HG03521 (cell line): ENCODE measurements around the gene SCAPER.
"Not testable (repeated sequence)": the region's sequence is repeated elsewhere in the genome, so short reads cannot be mapped to it uniquely, and the experiment has no call there.

Experiments used
- ATAC-seq: cut with Tn5 transposase; IDR thresholded peaks from one replicate; pipeline ENCODE4 v1.9.1; 2021; ENCODE audit warnings: mild to moderate bottlenecking, moderate library complexity; ENCODE audit not compliant: unreplicated experiment

Gene SCAPER

DNA sequence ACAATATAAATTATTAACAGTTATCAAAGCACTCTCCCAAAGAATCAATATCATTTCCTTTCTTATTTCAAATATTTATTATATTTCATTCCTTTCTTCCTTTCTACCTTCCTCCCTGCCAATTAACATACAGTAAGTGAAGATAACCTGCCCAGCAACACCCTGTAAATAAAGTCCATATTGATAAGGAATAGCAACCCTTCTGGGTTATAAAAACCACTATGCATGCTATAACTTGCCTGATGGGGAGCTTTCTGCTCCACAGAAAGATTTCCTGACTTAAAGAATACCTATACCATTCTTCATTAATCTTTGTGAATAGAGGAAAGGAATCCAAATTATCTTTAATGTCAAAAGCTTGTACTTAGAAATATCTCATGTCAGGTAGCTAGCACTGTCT, 402.0 kb downstream of the SCAPER start:
- no peak for ATAC-seq

GRCh38 chr15:76502678-76503077, 402.5 kb downstream of the SCAPER start:
- ATAC-seq: no peak

GRCh38 chr15:76502185-76502584, 403.0 kb downstream of the SCAPER start:
- not testable (repeated sequence) for ATAC-seq

DNA sequence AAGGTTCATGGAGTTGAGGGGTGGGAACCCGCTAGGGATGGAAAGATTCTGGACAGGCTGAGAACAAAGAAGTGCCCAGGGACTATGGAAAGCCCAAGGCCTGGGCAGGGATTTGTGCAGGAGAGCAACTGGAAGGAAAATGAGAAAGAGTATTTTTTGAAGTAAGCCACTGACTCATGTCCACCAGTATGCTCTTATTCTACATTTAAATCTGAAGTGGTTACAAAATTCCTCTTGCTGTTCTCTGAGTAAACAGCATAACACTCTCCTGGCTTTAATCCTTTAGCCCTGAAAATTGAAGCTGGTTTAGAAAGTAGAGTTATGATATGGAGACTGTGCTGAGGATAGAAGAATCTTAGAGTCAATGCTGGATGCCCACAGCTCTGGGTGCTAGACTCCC, 403.4 kb downstream of the SCAPER start:
- ATAC-seq: no peak

DNA sequence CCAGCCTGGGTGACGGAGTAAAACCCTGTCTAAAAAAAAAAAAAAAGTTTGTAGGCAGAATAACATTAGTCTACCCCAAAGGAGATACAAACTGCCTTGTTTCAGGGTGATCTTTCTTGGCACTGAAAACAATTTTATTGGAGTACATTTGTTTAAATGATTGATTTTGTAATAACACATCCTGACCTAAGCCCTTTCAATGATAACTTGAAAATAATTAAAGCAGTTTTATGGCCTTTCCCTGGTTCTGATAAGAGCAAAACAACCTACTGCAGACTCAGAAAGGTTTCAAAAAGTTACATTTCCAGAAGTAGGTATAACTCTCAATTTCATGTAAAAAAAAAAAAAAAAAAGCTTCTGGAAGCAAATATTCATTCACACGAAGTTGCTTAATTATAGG, 404.1 kb downstream of the SCAPER start:
- no peak for ATAC-seq

GRCh38 chr15:76495487-76495886, 409.7 kb downstream of the SCAPER start:
- no peak for ATAC-seq

DNA sequence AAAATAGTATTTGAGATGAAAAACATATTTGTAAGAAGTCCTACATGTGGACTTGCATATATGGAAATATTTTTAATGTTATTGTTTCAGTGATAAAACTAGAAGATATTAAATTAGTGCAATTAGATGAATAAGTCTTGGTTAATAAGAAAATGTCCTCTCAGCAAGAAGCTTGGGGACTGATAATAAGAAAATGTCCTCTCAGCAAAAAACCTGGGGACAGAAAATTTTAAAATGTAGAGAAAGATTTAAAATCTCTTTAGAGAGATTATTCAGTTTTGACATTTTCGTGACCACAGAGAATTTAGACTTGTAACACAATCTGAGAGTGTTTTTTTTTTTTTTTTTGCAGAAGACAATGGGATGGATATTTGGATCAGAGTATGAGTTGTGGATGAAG, 412.6 kb downstream of the SCAPER start:
- ATAC-seq: no peak

- ATAC-seq: no peak
Observed at GRCh38 chr15:76483752-76484151, 421.4 kb downstream of the SCAPER start.

DNA sequence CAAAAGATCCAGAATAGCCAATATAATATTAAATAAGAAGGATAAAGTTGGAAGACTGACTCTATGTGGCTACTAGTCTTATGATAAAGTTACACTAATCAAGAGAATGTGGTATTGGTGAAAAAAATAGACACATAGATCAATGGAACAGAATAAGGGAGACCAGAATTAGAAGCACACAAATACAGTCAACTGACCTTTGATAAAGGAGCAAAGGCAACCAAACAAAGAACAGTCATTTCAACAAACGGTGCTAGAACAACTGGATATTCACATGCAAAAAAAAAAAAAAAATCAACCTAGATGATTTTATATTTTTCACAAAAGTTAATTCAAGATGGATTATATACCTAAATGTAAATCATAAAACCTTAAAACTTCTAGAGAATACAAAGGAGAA, 422.1 kb downstream of the SCAPER start:
- ATAC-seq: no peak

DNA sequence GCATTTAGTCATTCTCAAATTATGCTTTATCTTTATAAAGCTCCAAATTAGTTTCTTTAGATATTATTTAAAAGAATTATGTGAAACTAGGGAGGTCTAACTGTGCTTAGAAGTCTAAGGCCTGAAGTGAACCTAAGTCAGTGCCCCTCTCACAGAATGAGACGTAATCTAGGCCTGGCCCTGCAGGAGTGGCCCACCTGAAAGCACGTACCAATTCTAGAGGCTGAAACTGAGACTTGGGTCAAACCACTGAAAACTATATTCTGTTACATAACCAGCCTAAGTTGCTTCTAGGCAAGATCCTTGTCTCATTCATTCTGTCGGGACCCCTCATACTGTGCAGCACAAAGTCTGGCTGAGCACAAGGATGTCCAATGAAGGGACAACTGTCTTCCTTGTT, 424.9 kb downstream of the SCAPER start:
- ATAC-seq: no peak

GRCh38 chr15:76470691-76471090, 434.4 kb downstream of the SCAPER start:
- ATAC-seq: no peak

DNA sequence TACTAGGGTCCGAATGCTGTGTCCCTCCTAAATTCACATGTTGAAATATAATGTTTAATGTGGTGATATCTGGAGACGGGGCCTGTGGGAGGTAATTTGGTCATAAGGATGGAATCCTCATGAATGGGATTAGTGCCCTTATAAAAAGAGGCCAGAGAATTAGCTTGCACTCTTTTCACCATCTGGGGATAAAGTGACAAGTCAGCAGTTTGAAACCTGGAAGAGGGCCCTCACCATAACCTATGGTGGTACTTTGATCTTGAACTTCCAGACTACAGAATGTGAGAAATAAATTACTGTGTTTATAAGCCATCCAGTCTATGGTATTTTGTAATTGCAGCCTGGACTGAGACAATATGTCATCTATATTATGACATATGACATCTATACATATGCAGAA, 436.4 kb downstream of the SCAPER start:
- ATAC-seq: no peak

- ATAC-seq: no peak
Observed at GRCh38 chr15:76467136-76467535, 438.0 kb downstream of the SCAPER start.

GRCh38 chr15:76465728-76466127, 439.4 kb downstream of the SCAPER start:
- no peak for ATAC-seq

GRCh38 chr15:76464247-76464646, 440.9 kb downstream of the SCAPER start:
- ATAC-seq: no peak

GRCh38 chr15:76460871-76461270, 444.3 kb downstream of the SCAPER start:
- ATAC-seq: no peak

- no peak for ATAC-seq
Observed at GRCh38 chr15:76460347-76460746, 444.8 kb downstream of the SCAPER start.

DNA sequence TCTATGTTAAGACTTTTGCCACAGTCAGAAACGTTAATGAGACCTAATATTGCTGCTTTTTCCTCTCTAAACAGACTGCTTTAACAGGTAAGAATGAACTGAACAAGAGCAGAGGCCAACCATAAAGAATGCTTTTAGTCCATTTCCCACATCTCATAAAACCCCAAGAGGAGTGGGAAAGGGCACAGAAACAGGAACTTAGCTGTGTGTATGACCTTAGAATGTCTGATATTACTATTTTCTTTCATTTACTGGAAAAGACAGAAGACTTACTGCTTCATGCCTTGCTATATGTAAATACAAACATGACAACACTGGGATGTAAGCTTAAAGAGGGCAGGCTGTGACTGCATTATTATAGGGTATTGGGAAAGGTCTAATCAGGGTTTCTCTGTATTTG, 453.6 kb downstream of the SCAPER start:
- ATAC-seq: no peak

DNA sequence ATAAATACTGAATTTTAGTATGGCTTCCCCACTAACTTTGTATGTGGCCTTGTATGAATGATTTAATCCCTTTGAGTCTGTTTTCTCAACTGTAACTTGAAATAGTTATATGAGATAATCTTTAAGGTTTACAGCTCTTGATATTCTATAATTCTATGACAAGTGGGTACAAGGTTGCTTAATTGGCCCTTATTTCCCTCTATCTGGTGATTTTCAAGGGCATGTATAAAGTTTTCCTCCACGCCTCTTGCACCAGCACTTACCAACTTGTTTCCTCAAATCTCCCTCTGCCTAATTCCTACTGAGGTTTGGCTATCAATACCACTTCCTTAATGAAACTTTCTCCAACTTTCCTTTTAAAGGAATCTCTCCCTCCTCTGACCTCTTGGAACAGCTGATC, 455.7 kb downstream of the SCAPER start:
- no peak for ATAC-seq

GRCh38 chr15:76448755-76449154, 456.4 kb downstream of the SCAPER start:
- ATAC-seq: no peak

- no peak for ATAC-seq
Observed at GRCh38 chr15:76447728-76448441, 457.3 kb downstream of the SCAPER start.

GRCh38 chr15:76440441-76440840, 464.7 kb downstream of the SCAPER start:
- no peak for ATAC-seq

GRCh38 chr15:76439542-76439941, 465.6 kb downstream of the SCAPER start:
- ATAC-seq: no peak
